CD8-positive, alpha-beta memory T cell (primary cell): ENCODE results near the gene ZNF615. TPM values are rescaled to one million over a fixed set of nuclear protein-coding genes. Genes with fewer than 3 reads are reported as not detected.
"Not testable (repeated sequence)": the region's sequence is repeated elsewhere in the genome, so short reads cannot be mapped to it uniquely, and the experiment has no call there.

Experiments
- CTCF ChIA-PET: fragments of 350-600 bp; sonication (Branson Sonifier 250); formaldehyde crosslinking; loops from one replicate; lab custom pipeline; 2021; ENCODE audit warnings: antibody characterized with exemption; lab: Charles Lee
- POLR2A ChIA-PET: fragments of 350-600 bp; sonication (Branson Sonifier 250); formaldehyde crosslinking; loops from one replicate; lab custom pipeline; 2021; ENCODE audit warnings: antibody characterized with exemption; lab: Charles Lee
- DNase-seq, 5 donors: peaks; one replicate each; pipeline versions ENCODE4 v3.0.0 to v3.0.0-alpha.2; 2020 to 2022; ENCODE audit warnings: mixed read lengths in 1 of 5
- H3K27ac ChIP-seq: one replicate; pipeline ENCODE4 v1.7.0; 2013; ENCODE audit warnings: low read depth, mild to moderate bottlenecking, low read length, moderate library complexity
- H3K27me3 ChIP-seq: 2 replicates; pipeline ENCODE4 v1.7.0; 2013; ENCODE audit warnings: low read length, mild to moderate bottlenecking; ENCODE audit not compliant: insufficient read depth, poor library complexity, severe bottlenecking
- H3K36me3 ChIP-seq: 2 replicates; pipeline ENCODE4 v1.7.0; 2013; ENCODE audit warnings: mild to moderate bottlenecking, low read length, moderate library complexity; ENCODE audit not compliant: insufficient read depth
- H3K4me1 ChIP-seq: 2 replicates; pipeline ENCODE4 v1.7.0; 2013; ENCODE audit warnings: mild to moderate bottlenecking, low read length, moderate library complexity; ENCODE audit not compliant: insufficient read depth
- H3K4me3 ChIP-seq: 2 replicates; pipeline ENCODE4 v1.7.0; 2013; ENCODE audit warnings: mild to moderate bottlenecking, low read length
- H3K9me3 ChIP-seq: 2 replicates; pipeline ENCODE4 v1.7.0; 2013; ENCODE audit warnings: mild to moderate bottlenecking, low read length
- H3K27ac Mint-ChIP-seq, 8 donors: one replicate each; pipeline ENCODE4 v1.8.0; 2020 to 2021; ENCODE audit warnings: mixed read lengths in 8 of 8, mild to moderate bottlenecking in 6 of 8, inconsistent platforms in 3 of 8, moderate library complexity in 3 of 8
- H3K27me3 Mint-ChIP-seq, 2 donors: one replicate each; pipeline ENCODE4 v1.8.0; 2020 to 2021; ENCODE audit warnings: mixed read lengths in 2 of 2, mild to moderate bottlenecking in 1 of 2, moderate library complexity in 1 of 2
- H3K36me3 Mint-ChIP-seq, 3 donors: one replicate each; pipeline ENCODE4 v1.8.0; 2020 to 2021; ENCODE audit warnings: mixed read lengths in 3 of 3, inconsistent platforms in 1 of 3, mild to moderate bottlenecking in 1 of 3
- H3K4me1 Mint-ChIP-seq, 3 donors: one replicate each; pipeline ENCODE4 v1.8.0; 2020 to 2021; ENCODE audit warnings: mixed read lengths in 3 of 3, inconsistent platforms in 1 of 3, mild to moderate bottlenecking in 1 of 3
- H3K4me3 Mint-ChIP-seq, 7 donors: one replicate each; pipeline ENCODE4 v1.8.0; 2020 to 2021; ENCODE audit warnings: mixed read lengths in 7 of 7, mild to moderate bottlenecking in 6 of 7, moderate library complexity in 4 of 7, inconsistent platforms in 2 of 7
- H3K9me3 Mint-ChIP-seq, 5 donors: one replicate each; pipeline ENCODE4 v1.8.0; 2020 to 2022; ENCODE audit warnings: mixed read lengths in 5 of 5, mild to moderate bottlenecking in 3 of 5, moderate library complexity in 2 of 5, inconsistent platforms in 1 of 5
- polyA plus RNA-seq: library from polyadenylated mRNA; unstranded; fragments of 300-500 nt; fragmentation: Illumina TruSeq; gene quantifications from one replicate; pipeline ENCODE4 v1.2.3, GENCODE V29; 2021
- total RNA-seq, 2 experiments: library from RNA; stranded (reverse); gene quantifications; one replicate each; pipeline ENCODE4 v1.2.3, GENCODE V29; 2021

The ZNF615 gene
- total and polyA plus RNA-seq, 3 experiments from 2014 or later, result 7.6 to 9.6 (median 8.8) TPM

- no peaks in the 10 kb centered on the region for H3K27me3 Mint-ChIP-seq
- DNase-seq, result no peak
- ChIA-PET POLR2A (no interaction called here), CTCF (interaction anchor here (1.0 kb wide), 1 partner anchor 97 kb away, joined by 3 read pairs; no protein-coding TSS in a partner anchor)
- H3K27me3 ChIP-seq, result no peaks in the 10 kb centered on the region
- H3K27ac ChIP-seq, result no peak overlapping the region
- H3K4me3 Mint-ChIP-seq, result no peak overlapping the region
- peaks cover 35 to 98% (median 93%) of the 10 kb centered on the region in 5 donors for H3K9me3 Mint-ChIP-seq
- H3K4me1 Mint-ChIP-seq, result no peaks in the 10 kb centered on the region
- peaks cover 52% of the 10 kb centered on the region for H3K36me3 ChIP-seq
- no peaks in the 10 kb centered on the region for H3K4me1 ChIP-seq
- peaks cover 77% of the 10 kb centered on the region for H3K9me3 ChIP-seq
- H3K27ac Mint-ChIP-seq, result no peak overlapping the region
- peak overlapping the region; percentile 7 for H3K4me3 ChIP-seq
- H3K36me3 Mint-ChIP-seq, result peaks cover 26 to 77% (median 73%) of the 10 kb centered on the region in 3 donors
These were observed 13.9 kb downstream of the ZNF615 start for GRCh38 chr19:51994048-51994644.

- Mint-ChIP-seq H3K4me3 (no peak overlapping the region), H3K4me1 (no peaks in the 10 kb centered on the region), H3K27me3 (no peaks in the 10 kb centered on the region), H3K36me3 (peaks cover 23 to 75% (median 69%) of the 10 kb centered on the region in 3 donors), H3K9me3 (peaks cover 40 to 98% (median 93%) of the 10 kb centered on the region in 5 donors), H3K27ac (peak overlapping the region in 1 of 8 donors; percentile 26)
- Histone ChIP-seq H3K4me1 (no peaks in the 10 kb centered on the region), H3K27me3 (no peaks in the 10 kb centered on the region), H3K27ac (no peak overlapping the region), H3K36me3 (peaks cover 46% of the 10 kb centered on the region), H3K4me3 (peak overlapping the region; percentile 7), H3K9me3 (peaks cover 82% of the 10 kb centered on the region)
- DNase-seq, result no peak
- CTCF ChIA-PET, result interaction anchor here (1.0 kb wide), 1 partner anchor 98 kb away, joined by 3 read pairs; no protein-coding TSS in a partner anchor
- POLR2A ChIA-PET, result no interaction called here
These were observed 14.6 kb downstream of the ZNF615 start for GRCh38 chr19:51993422-51993821.

- Histone ChIP-seq H3K27me3 (no peaks in the 10 kb centered on the region), H3K36me3 (peaks cover 7% of the 10 kb centered on the region), H3K4me3 (peak within 1 kb of the TSS; percentile 85), H3K27ac (peak within 1 kb of the TSS; percentile 52), H3K4me1 (peaks cover 12% of the 10 kb centered on the region), H3K9me3 (peaks cover 52% of the 10 kb centered on the region)
- DNase-seq, result peak; percentile 84 to 94 (median 87)
- Mint-ChIP-seq H3K4me1 (peaks cover 23 to 36% (median 30%) of the 10 kb centered on the region in 3 donors), H3K36me3 (peaks cover 24 to 63% (median 57%) of the 10 kb centered on the region in 3 donors), H3K9me3 (peaks cover 42 to 82% (median 76%) of the 10 kb centered on the region in 5 donors), H3K27me3 (no peaks in the 10 kb centered on the region), H3K4me3 (peak within 1 kb of the TSS; percentile 95 to 98 (median 97)), H3K27ac (peak within 1 kb of the TSS; percentile 61 to 98 (median 94))
- ChIA-PET POLR2A (interaction anchor here (0.6 to 1.0 kb wide), 3 partner anchors 42 to 203 kb away, joined by 3 to 5 read pairs (median 4); partner anchors contain the start of genes PPP2R1A and ZNF614), CTCF (interaction anchor here (0.9 kb wide), 1 partner anchor 22 kb away, joined by 3 read pairs; the partner anchor contains the start of gene ZNF615)
These were observed 21.4 kb downstream of the ZNF615 start, which contains the start of gene ZNF350 for GRCh38 chr19:51986309-51987291. TSS of gene ZNF350 (minus strand) at chr19:51986840. CDS start at chr19:51974360, 12,480 bp downstream.

GRCh38 chr19:51983361-51983760 is 24.6 kb downstream of the ZNF615 start:
- H3K27me3 ChIP-seq, result no peaks in the 10 kb centered on the region
- DNase-seq, result no peak
- CTCF ChIA-PET, result no interaction called here
- Mint-ChIP-seq H3K9me3 (peaks cover 52 to 84% (median 79%) of the 10 kb centered on the region in 5 donors), H3K4me1 (peaks cover 23 to 55% (median 35%) of the 10 kb centered on the region in 3 donors), H3K36me3 (peaks cover 42 to 78% (median 77%) of the 10 kb centered on the region in 3 donors), H3K4me3 (no peak overlapping the region), H3K27me3 (no peaks in the 10 kb centered on the region), H3K27ac (no peak overlapping the region)
- peaks cover 20% of the 10 kb centered on the region for H3K36me3 ChIP-seq
- no peak overlapping the region for H3K27ac ChIP-seq
- H3K4me3 ChIP-seq, result no peak overlapping the region
- peaks cover 12% of the 10 kb centered on the region for H3K4me1 ChIP-seq
- POLR2A ChIA-PET, result no interaction called here
- peaks cover 50% of the 10 kb centered on the region for H3K9me3 ChIP-seq

DNA sequence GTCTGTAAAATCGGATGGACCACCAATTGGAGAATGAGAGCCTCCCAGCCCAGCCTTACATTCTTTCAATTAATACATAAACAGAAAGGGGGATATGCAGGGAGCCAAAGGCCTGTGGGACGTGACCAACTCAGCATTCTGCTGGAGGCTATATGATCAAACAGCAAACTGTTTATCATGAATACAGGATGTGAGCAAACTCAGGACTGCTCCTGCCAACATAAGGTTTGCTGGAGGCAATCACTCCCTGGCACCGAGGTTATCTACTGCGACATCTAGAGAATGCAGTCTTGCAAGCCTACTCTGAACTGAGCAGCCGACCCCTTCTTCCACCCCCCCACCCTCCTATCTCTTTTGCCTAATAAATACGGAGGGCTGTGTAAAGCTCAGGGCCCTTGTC is 27.1 kb downstream of the ZNF615 start:
- Mint-ChIP-seq H3K36me3 (peaks cover 53 to 87% (median 86%) of the 10 kb centered on the region in 3 donors), H3K4me3 (peak overlapping the region in 1 of 7 donors; percentile 36), H3K4me1 (peaks cover 19 to 42% (median 24%) of the 10 kb centered on the region in 3 donors), H3K9me3 (peaks cover 66 to 90% (median 87%) of the 10 kb centered on the region in 5 donors)
- H3K27me3 Mint-ChIP-seq, DNase-seq, CTCF ChIA-PET, H3K27ac ChIP-seq, H3K4me1 ChIP-seq, H3K27me3 ChIP-seq, H3K27ac Mint-ChIP-seq, H3K4me3 ChIP-seq: not testable (repeated sequence)
- Histone ChIP-seq H3K36me3 (peaks cover 20% of the 10 kb centered on the region), H3K9me3 (peaks cover 64% of the 10 kb centered on the region)
- POLR2A ChIA-PET, result interaction anchor here (0.7 kb wide), 1 partner anchor 49 kb away, joined by 3 read pairs; no protein-coding TSS in a partner anchor

- Histone ChIP-seq H3K4me1 (peaks cover 2% of the 10 kb centered on the region), H3K27ac (no peak overlapping the region), H3K27me3 (no peaks in the 10 kb centered on the region), H3K4me3 (peak overlapping the region; percentile 18), H3K36me3 (peaks cover 20% of the 10 kb centered on the region), H3K9me3 (peaks cover 63% of the 10 kb centered on the region)
- Mint-ChIP-seq H3K36me3 (peaks cover 51 to 88% (median 87%) of the 10 kb centered on the region in 3 donors), H3K27ac (no peak overlapping the region), H3K4me3 (no peak overlapping the region), H3K27me3 (no peaks in the 10 kb centered on the region), H3K4me1 (peaks cover 16 to 38% (median 20%) of the 10 kb centered on the region in 3 donors), H3K9me3 (peaks cover 63 to 89% (median 88%) of the 10 kb centered on the region in 5 donors)
- ChIA-PET CTCF (no interaction called here), POLR2A (interaction anchor here (0.7 kb wide), 1 partner anchor 48 kb away, joined by 3 read pairs; no protein-coding TSS in a partner anchor)
- DNase-seq, result no peak
These were observed 27.8 kb downstream of the ZNF615 start for GRCh38 chr19:51980116-51980736.

DNA sequence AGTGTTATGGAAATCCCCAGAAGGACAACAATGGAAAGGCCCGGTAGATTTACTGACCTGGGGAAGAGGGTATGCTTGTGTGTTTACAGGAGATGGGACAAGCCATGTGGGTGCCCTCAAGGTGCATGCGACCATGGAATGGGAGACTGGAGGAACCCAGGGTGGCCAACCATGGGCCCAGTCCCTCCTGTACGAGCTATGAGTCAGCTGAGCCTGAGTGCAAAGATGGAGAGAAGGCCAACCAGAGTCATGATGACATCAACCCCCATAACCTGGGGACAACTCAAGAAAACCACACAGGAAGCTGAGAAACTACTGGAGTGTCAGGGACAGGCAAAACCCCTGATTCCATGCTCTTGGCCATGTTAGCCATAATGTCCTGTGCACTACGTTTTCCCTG is 29.1 kb downstream of the ZNF615 start:
- H3K27me3 Mint-ChIP-seq, result no peaks in the 10 kb centered on the region
- no peaks in the 10 kb centered on the region for H3K4me1 ChIP-seq
- ChIA-PET POLR2A (no interaction called here), CTCF (no interaction called here)
- H3K9me3 ChIP-seq, result peaks cover 74% of the 10 kb centered on the region
- H3K27me3 ChIP-seq, result no peaks in the 10 kb centered on the region
- H3K36me3 ChIP-seq, result peaks cover 30% of the 10 kb centered on the region
- H3K36me3 Mint-ChIP-seq, result peaks cover 59 to 92% (median 91%) of the 10 kb centered on the region in 3 donors
- H3K27ac Mint-ChIP-seq, result peak overlapping the region in 1 of 8 donors; percentile 17
- no peak overlapping the region for H3K4me3 Mint-ChIP-seq
- H3K27ac ChIP-seq, result no peak overlapping the region
- DNase-seq, result no peak
- H3K9me3 Mint-ChIP-seq, result peaks cover 65 to 93% (median 90%) of the 10 kb centered on the region in 5 donors
- peaks cover 13 to 29% (median 15%) of the 10 kb centered on the region in 3 donors for H3K4me1 Mint-ChIP-seq
- H3K4me3 ChIP-seq, result no peak overlapping the region
